GM21367 (cell line): Measurements from ENCODE around the gene SYT14.
"Not testable (repeated sequence)": the region's sequence is repeated elsewhere in the genome, so short reads cannot be mapped to it uniquely, and the experiment has no call there.

Source experiments
- ATAC-seq: cut with Tn5 transposase; IDR thresholded peaks from one replicate; pipeline ENCODE4 v1.9.1; 2021; ENCODE audit not compliant: unreplicated experiment

Gene SYT14

GRCh38 chr1:210098356-210098755 is 160.3 kb downstream of the SYT14 start:
- no peak for ATAC-seq

- ATAC-seq, result no peak
These were observed 161.9 kb downstream of the SYT14 start for GRCh38 chr1:210099921-210100320.

- ATAC-seq, result no peak
These were observed 166.1 kb downstream of the SYT14 start for GRCh38 chr1:210104103-210104502.

- ATAC-seq, result not testable (repeated sequence)
These were observed 174.9 kb downstream of the SYT14 start for GRCh38 chr1:210112906-210113305.

GRCh38 chr1:210117198-210117597 is 179.2 kb downstream of the SYT14 start:
- no peak for ATAC-seq

- no peak for ATAC-seq
These were observed 179.7 kb downstream of the SYT14 start for GRCh38 chr1:210117681-210118170.

GRCh38 chr1:210123383-210123782 is 185.4 kb downstream of the SYT14 start:
- ATAC-seq, result no peak

- no peak for ATAC-seq
These were observed 186.0 kb downstream of the SYT14 start for GRCh38 chr1:210123924-210124589.

- no peak for ATAC-seq
These were observed 186.7 kb downstream of the SYT14 start for GRCh38 chr1:210124736-210125135.

- ATAC-seq, result no peak
These were observed 187.1 kb downstream of the SYT14 start for GRCh38 chr1:210125143-210125542.

- ATAC-seq, result no peak
These were observed 191.1 kb downstream of the SYT14 start for GRCh38 chr1:210129092-210129491.

GRCh38 chr1:210129759-210130158 is 191.7 kb downstream of the SYT14 start:
- peak; percentile 69 for ATAC-seq

- ATAC-seq, result no peak
These were observed 194.6 kb downstream of the SYT14 start for GRCh38 chr1:210132582-210132981.

GRCh38 chr1:210143465-210144062 is 205.5 kb downstream of the SYT14 start:
- ATAC-seq, result no peak

- ATAC-seq, result no peak
These were observed 206.7 kb downstream of the SYT14 start for GRCh38 chr1:210144736-210145135.

- ATAC-seq, result no peak
These were observed 213.1 kb downstream of the SYT14 start for GRCh38 chr1:210151052-210151672.

- ATAC-seq, result no peak
These were observed 221.2 kb downstream of the SYT14 start for GRCh38 chr1:210159211-210159610.

GRCh38 chr1:210170220-210170619 is 232.2 kb downstream of the SYT14 start:
- no peak for ATAC-seq

- ATAC-seq, result no peak
These were observed 236.1 kb downstream of the SYT14 start for GRCh38 chr1:210174133-210174532.

GRCh38 chr1:210185063-210185462 is 247.0 kb downstream of the SYT14 start:
- ATAC-seq, result no peak

GRCh38 chr1:210187849-210188606 is 250.0 kb downstream of the SYT14 start:
- not testable (repeated sequence) for ATAC-seq
